ENCODE measurements around the gene NCAPD3. TPM values are rescaled to one million over a fixed set of nuclear protein-coding genes. Genes with fewer than 3 reads are reported as not detected.
"Not testable (repeated sequence)": the region's sequence is repeated elsewhere in the genome, so short reads cannot be mapped to it uniquely, and the experiment has no call there.

The NCAPD3 gene
- total and polyA plus RNA-seq, 9 of the 15 experiments (the other 6 are each of a cell fraction or from before 2014, with no cell fraction given) = 23.6 to 80.6 (median 58.6) TPM

- Histone ChIP-seq H3K36me3 (ENCODE audit: control insufficient read depth, insufficient read depth, low read length) (peaks cover 93% of the 10 kb centered on the region), H2AFZ (ENCODE audit: low read depth, low read length) (no peak overlapping the region), H3K79me2 (ENCODE audit: control insufficient read depth, insufficient read depth, low read length) (no peaks in the 10 kb centered on the region), H3K4me3 (no peak overlapping the region), H4K20me1 (replicated peaks; ENCODE audit: control insufficient read depth, insufficient read depth, low read length) (no peaks in the 10 kb centered on the region), H3K9me1 (ENCODE audit: control insufficient read depth, insufficient read depth, low read length) (no peaks in the 10 kb centered on the region), H3K4me2 (ENCODE audit: insufficient read depth, low read length) (no peak overlapping the region), H3K27me3 (ENCODE audit: control insufficient read depth in 2 of 2, insufficient read depth in 2 of 2, low read length in 2 of 2) (no peaks in the 10 kb centered on the region), H3K9ac (ENCODE audit: insufficient read depth in 1 of 2, low read depth in 2 of 2, low read length in 2 of 2) (no peak overlapping the region), H3K9me3 (replicated peaks; ENCODE audit: control insufficient read depth, insufficient read depth, low read depth, low read length) (no peaks in the 10 kb centered on the region), H3K27ac (ENCODE audit: extremely low read depth, low read depth, low read length) (no peak overlapping the region), H3K4me1 (replicated peaks in 1 of 2; ENCODE audit: control insufficient read depth in 2 of 2, insufficient read depth in 2 of 2, low read length in 2 of 2) (no peaks in the 10 kb centered on the region)
- ChIA-PET CTCF (ENCODE audit: low intra/inter-chr PET ratio) (no interaction called here), POLR2A (interaction anchor here (1.0 kb wide), 1 partner anchor 12 kb away, joined by 4 read pairs; no protein-coding TSS in a partner anchor)
- peak; percentile 60; the same call in 2 of the 3 replicates for ATAC-seq
- no peak for DNase-seq (ENCODE audit: extremely low read depth in 1 of 4, low spot score in 3 of 4)
- FAIRE-seq = no peak
- intact Hi-C loops (cut with micrococcal nuclease) (no loop called here), in situ Hi-C loops (cut with MboI) (no loop called here)
- BruUV-seq (replicated peaks) = no TSS peak
- WGBS (ENCODE audit: insufficient coverage, low coverage, missing lambda C conversion rate) = 78% methylated on average over 4 of the region's 4 CpGs
- no peak for TF ChIP-seq MTF1 (CRISPR knock-in tag; IDR thresholded peaks at IDR 0.05; ENCODE audit: borderline replicate concordance)
- TF ChIP-seq ZKSCAN8 (CRISPR knock-in tag; IDR thresholded peaks at IDR 0.05) = no peak
Observed at GRCh38 chr11:134196756-134197155, 27.0 kb downstream of the NCAPD3 start.

- H3K9me1 ChIP-seq (ENCODE audit: control insufficient read depth, insufficient read depth, low read length); H4K20me1 ChIP-seq (replicated peaks; ENCODE audit: control insufficient read depth, insufficient read depth, low read length); H2AFZ ChIP-seq (ENCODE audit: low read depth, low read length); H3K4me1 ChIP-seq (replicated peaks in 1 of 2; ENCODE audit: control insufficient read depth in 2 of 2, insufficient read depth in 2 of 2, low read length in 2 of 2); intact Hi-C loops (cut with micrococcal nuclease); FAIRE-seq; BruUV-seq (replicated peaks); H3K79me2 ChIP-seq (ENCODE audit: control insufficient read depth, insufficient read depth, low read length); H3K9me3 ChIP-seq (replicated peaks; ENCODE audit: control insufficient read depth, insufficient read depth, low read depth, low read length); H3K27me3 ChIP-seq (ENCODE audit: control insufficient read depth in 2 of 2, insufficient read depth in 2 of 2, low read length in 2 of 2); H3K4me3 ChIP-seq; in situ Hi-C loops (cut with MboI); H3K9ac ChIP-seq (ENCODE audit: insufficient read depth in 1 of 2, low read depth in 2 of 2, low read length in 2 of 2); CTCF ChIA-PET (ENCODE audit: low intra/inter-chr PET ratio); H3K4me2 ChIP-seq (ENCODE audit: insufficient read depth, low read length); H3K27ac ChIP-seq (ENCODE audit: extremely low read depth, low read depth, low read length); DNase-seq (ENCODE audit: extremely low read depth in 1 of 4, low spot score in 3 of 4); ATAC-seq: not testable (repeated sequence)
- POLR2A ChIA-PET = interaction anchor here (0.8 kb wide), 1 partner anchor 17 kb away, joined by 3 read pairs; no protein-coding TSS in a partner anchor
- WGBS (ENCODE audit: insufficient coverage, low coverage, missing lambda C conversion rate) = 98% methylated on average over 7 of the region's 8 CpGs
- peak; percentile 56; the same call in 1 of the 2 replicates for TF ChIP-seq CHAMP1 (IDR thresholded peaks at IDR 0.05)
- TF ChIP-seq RBM25 (IDR thresholded peaks at IDR 0.05; ENCODE audit: low read depth, low read length, severe bottlenecking) = peak; percentile 29
- peak; percentile 1 for TF ChIP-seq FOS (IDR thresholded peaks at IDR 0.05; ENCODE audit: extremely low read depth, insufficient read length)
- TF ChIP-seq ASH1L (IDR thresholded peaks at IDR 0.05; ENCODE audit: borderline replicate concordance, low read depth, partially characterized antibody) = peak; percentile 76
- peak; percentile 31; the same call in 1 of the 2 replicates for TF ChIP-seq CC2D1A (IDR thresholded peaks at IDR 0.05)
- peak; percentile 30; the same call in 1 of the 2 replicates for TF ChIP-seq ZNF316 (IDR thresholded peaks at IDR 0.05)
- peak; percentile 55; the same call in 1 of the 2 replicates for TF ChIP-seq MBD2 (IDR thresholded peaks at IDR 0.05; ENCODE audit: borderline replicate concordance, low read depth)
- TF ChIP-seq NFYB (IDR thresholded peaks at IDR 0.05; ENCODE audit: extremely low read depth, insufficient read length) = peak; percentile 78
- peaks cover 93% of the 10 kb centered on the region for H3K36me3 ChIP-seq (ENCODE audit: control insufficient read depth, insufficient read depth, low read length)
Observed at GRCh38 chr11:134188092-134188491, 35.7 kb downstream of the NCAPD3 start.
